Measurements from ENCODE around the gene FBXO30. TPM values are rescaled to one million over a fixed set of nuclear protein-coding genes. Genes with fewer than 3 reads are reported as not detected.

FBXO30 gene
- polyA plus RNA-seq, 1 donor = 12.1 TPM

- DNase-seq (ENCODE audit: low read depth) = no peak
Observed at GRCh38 chr6:145818796-145819195, 4.2 kb upstream of the FBXO30 start.

GRCh38 chr6:145816392-145816791 lies 1.8 kb upstream of the FBXO30 start:
- no peak for DNase-seq (ENCODE audit: low read depth)

GRCh38 chr6:145815309-145816274 lies 997 bp upstream of the FBXO30 start:
- DNase-seq (ENCODE audit: low read depth) = no peak

- no peak for DNase-seq (ENCODE audit: low read depth)
Observed at GRCh38 chr6:145814035-145814500, 527 bp downstream of the FBXO30 start.

GRCh38 chr6:145813285-145814034 lies 1.1 kb downstream of the FBXO30 start:
- DNase-seq (ENCODE audit: low read depth) = no peak

GRCh38 chr6:145811741-145812140 lies 2.9 kb downstream of the FBXO30 start:
- DNase-seq (ENCODE audit: low read depth) = no peak

- no peak for DNase-seq (ENCODE audit: low read depth)
Observed at GRCh38 chr6:145809785-145810184, 4.8 kb downstream of the FBXO30 start.

- DNase-seq (ENCODE audit: low read depth) = no peak
Observed at GRCh38 chr6:145809211-145809610, 5.4 kb downstream of the FBXO30 start.

GRCh38 chr6:145808239-145808638 lies 6.4 kb downstream of the FBXO30 start:
- DNase-seq (ENCODE audit: low read depth) = no peak

- no peak for DNase-seq (ENCODE audit: low read depth)
Observed at GRCh38 chr6:145802141-145802540, 12.5 kb downstream of the FBXO30 start.

GRCh38 chr6:145801021-145801420 lies 13.6 kb downstream of the FBXO30 start:
- DNase-seq (ENCODE audit: low read depth) = no peak

- DNase-seq (ENCODE audit: low read depth) = no peak
Observed at GRCh38 chr6:145798530-145798929, 16.1 kb downstream of the FBXO30 start.

GRCh38 chr6:145789443-145789842 lies 25.2 kb downstream of the FBXO30 start:
- DNase-seq (ENCODE audit: low read depth) = no peak

GRCh38 chr6:145787688-145788087 lies 26.9 kb downstream of the FBXO30 start:
- no peak for DNase-seq (ENCODE audit: low read depth)

- no peak for DNase-seq (ENCODE audit: low read depth)
Observed at GRCh38 chr6:145784683-145785082, 29.9 kb downstream of the FBXO30 start.

- no peak for DNase-seq (ENCODE audit: low read depth)
Observed at GRCh38 chr6:145783796-145784195, 30.8 kb downstream of the FBXO30 start.

- no peak for DNase-seq (ENCODE audit: low read depth)
Observed at GRCh38 chr6:145772846-145773245, 41.7 kb downstream of the FBXO30 start.

- no peak for DNase-seq (ENCODE audit: low read depth)
Observed at GRCh38 chr6:145765449-145765848, 49.1 kb downstream of the FBXO30 start.

GRCh38 chr6:145763742-145764141 lies 50.9 kb downstream of the FBXO30 start:
- DNase-seq (ENCODE audit: low read depth) = no peak

GRCh38 chr6:145761584-145761983 lies 53.0 kb downstream of the FBXO30 start:
- no peak for DNase-seq (ENCODE audit: low read depth)

GRCh38 chr6:145758113-145758512 lies 56.5 kb downstream of the FBXO30 start:
- no peak for DNase-seq (ENCODE audit: low read depth)

GRCh38 chr6:145756170-145756662 lies 58.4 kb downstream of the FBXO30 start:
- DNase-seq (ENCODE audit: low read depth) = no peak
